NCI-H2227 (cell line): ENCODE results near the gene RGS13.
"Not testable (repeated sequence)": the region's sequence is repeated elsewhere in the genome, so short reads cannot be mapped to it uniquely, and the experiment has no call there.

Experiments used
- DNase-seq: peaks from one replicate; lab custom pipeline; 2025; ENCODE audit not compliant: unreplicated experiment; lab: John Stamatoyannopoulos, UW

The RGS13 gene

GRCh38 chr1:192675716-192676115 is 39.8 kb downstream of the RGS13 start:
- DNase-seq: no peak

GRCh38 chr1:192678099-192678498 is 42.2 kb downstream of the RGS13 start:
- DNase-seq: no peak

GRCh38 chr1:192682335-192682734 is 46.4 kb downstream of the RGS13 start:
- no peak for DNase-seq

- not testable (repeated sequence) for DNase-seq
Observed at GRCh38 chr1:192683081-192683480, 47.1 kb downstream of the RGS13 start.

- DNase-seq: no peak
Observed at GRCh38 chr1:192689459-192689858, 53.5 kb downstream of the RGS13 start.

- DNase-seq: no peak
Observed at GRCh38 chr1:192691041-192691440, 55.1 kb downstream of the RGS13 start.

GRCh38 chr1:192696082-192696481 is 60.1 kb downstream of the RGS13 start:
- DNase-seq: no peak

- no peak for DNase-seq
Observed at GRCh38 chr1:192697771-192698170, 61.8 kb downstream of the RGS13 start.

GRCh38 chr1:192698731-192699130 is 62.8 kb downstream of the RGS13 start:
- no peak for DNase-seq

GRCh38 chr1:192700834-192701271 is 64.9 kb downstream of the RGS13 start:
- no peak for DNase-seq

- DNase-seq: no peak
Observed at GRCh38 chr1:192702212-192702902, 66.4 kb downstream of the RGS13 start.

GRCh38 chr1:192703283-192704206 is 67.6 kb downstream of the RGS13 start:
- DNase-seq: no peak

GRCh38 chr1:192705510-192705909 is 69.6 kb downstream of the RGS13 start:
- no peak for DNase-seq

GRCh38 chr1:192706936-192707335 is 71.0 kb downstream of the RGS13 start:
- no peak for DNase-seq

- DNase-seq: no peak
Observed at GRCh38 chr1:192707978-192708547, 72.1 kb downstream of the RGS13 start.

- no peak for DNase-seq
Observed at GRCh38 chr1:192709544-192709943, 73.6 kb downstream of the RGS13 start.
